Erythroblast (primary cell): ENCODE data around the gene ST8SIA5.

Source experiments
- GATA1 ChIP-seq: IDR thresholded peaks from 2 replicates; pipeline ENCODE4 v1.6.1; 2011; ENCODE audit warnings: low read depth, mild to moderate bottlenecking, control low read depth, low read length, moderate library complexity
- POLR2A ChIP-seq: IDR thresholded peaks from 2 replicates; pipeline ENCODE4 v1.6.1; 2011; ENCODE audit warnings: mild to moderate bottlenecking, low read length

DNA sequence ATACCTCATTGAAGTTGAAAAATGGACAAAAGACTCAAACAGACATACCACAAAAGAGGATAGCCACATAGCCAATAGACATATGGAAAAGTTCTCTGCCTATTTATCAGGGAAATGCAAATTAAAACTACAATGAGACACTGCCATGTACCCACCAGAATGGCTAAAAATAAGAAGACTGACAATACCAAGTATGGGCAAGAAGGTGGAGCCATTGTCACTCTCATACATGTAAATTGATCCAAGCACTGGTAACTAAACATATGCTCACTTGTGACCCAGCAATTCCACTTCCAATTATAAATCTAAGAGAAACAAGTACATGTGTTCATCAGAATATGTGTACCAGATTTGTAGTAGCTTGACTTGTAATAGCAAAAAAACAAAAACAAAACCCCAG lies 104.5 kb downstream of the ST8SIA5 start:
- TF ChIP-seq POLR2A, result no peak
- TF ChIP-seq GATA1, result no peak
